ENCODE data around the gene DAG1.

DAG1 gene

DNA sequence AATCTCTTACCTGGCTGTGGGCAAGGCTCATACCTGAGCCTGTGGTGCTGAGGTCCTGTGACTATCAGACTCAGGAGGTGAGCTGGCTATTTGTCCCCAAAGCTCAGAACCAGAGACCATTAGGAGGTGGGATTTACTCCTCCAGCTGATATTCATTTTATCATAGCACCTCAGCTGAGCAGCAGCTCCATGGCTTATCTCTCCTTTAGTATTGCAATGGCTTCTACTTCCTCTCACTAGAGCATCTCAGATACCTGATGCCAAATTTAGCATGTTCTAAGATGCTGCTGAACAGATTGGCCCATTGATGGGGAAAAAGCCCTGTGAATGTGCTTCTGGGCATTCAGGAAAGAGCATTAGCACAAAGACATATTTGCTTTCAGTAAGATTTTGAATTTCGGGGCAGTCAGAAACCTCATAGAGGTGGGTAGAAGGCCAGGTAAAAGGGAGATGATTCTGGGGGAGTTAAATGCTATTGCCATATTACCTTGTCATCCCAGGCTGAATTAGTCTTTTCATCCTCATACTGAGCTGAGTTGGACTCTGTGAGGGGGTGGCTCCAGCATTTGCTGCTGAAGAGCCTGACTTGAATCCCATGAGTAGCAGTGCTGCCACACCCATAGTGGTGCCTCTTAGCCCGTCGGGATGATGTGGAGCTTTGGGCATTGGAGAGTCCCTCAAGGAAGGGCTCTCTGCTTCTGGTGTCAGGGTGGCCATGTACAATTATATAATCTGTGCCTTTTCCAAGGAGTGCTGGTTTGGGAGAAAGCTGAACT is 86.6 kb downstream of the DAG1 start:
- no peak for DNase-seq

DNA sequence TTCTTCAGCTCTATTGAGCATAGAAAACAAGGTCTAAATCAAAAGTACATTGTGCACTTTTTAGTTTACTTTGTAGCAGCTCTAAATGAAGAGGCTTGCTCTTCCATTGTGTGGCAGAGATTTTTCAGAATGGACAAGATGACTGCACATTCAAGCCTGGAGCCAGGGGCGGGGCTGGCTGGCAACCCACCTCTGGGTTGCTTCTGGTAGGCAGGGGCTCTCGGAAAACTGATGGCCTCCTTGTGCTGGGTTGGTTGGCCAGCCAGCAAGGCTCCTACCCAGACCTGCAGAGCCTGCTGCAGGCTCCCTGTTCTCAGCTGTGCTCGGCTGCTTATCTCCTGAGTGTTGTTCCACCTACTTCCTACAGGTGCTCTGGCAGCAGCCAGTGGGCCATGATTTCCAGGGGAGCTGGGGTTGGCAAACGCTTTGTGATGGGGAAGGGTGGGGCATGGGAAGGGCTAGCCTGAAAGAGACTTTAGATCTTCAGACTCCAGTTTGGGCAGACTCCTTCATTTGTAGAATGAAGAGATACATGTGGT is 93.0 kb downstream of the DAG1 start:
- no peak for DNase-seq

DNA sequence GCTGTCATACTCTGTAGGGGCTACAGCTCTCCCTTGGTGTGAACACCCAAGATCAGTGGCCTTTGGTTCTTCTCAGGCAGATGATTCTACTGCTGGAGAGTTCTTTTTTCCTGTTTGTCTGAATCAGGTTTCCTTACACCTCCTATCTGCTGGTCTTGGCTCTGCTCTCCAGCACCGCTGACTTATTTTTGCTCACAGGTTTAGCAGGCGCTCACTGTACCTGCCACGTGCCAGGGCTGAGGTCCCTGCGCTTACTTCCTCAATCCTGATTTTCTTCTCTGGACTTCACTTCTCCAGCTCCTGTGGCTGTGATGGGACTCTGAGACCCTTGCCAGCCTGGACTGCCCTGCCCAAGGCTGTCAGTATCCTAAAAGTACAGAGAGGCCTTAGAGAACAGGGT is 93.7 kb downstream of the DAG1 start:
- no peak for DNase-seq

DNA sequence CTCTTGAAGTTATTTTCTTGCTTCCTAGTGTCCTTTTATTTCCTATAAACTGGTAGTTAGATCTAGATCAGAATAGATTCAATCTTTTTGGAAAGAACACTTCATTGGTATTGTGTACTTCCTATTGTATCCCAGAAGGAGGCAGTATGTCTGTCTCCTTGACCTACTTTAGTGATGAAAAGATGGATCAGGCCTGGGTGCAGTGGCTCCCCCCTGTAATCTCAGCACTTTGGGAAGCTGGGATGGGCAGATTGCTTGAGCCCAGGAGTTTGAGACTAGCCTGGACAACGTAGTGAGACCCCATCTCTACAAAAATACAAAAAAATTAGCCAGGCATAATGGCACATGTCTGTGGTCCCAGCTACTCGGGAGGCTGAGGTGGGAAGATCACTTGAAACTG is 96.2 kb downstream of the DAG1 start:
- DNase-seq, result no peak

DNA sequence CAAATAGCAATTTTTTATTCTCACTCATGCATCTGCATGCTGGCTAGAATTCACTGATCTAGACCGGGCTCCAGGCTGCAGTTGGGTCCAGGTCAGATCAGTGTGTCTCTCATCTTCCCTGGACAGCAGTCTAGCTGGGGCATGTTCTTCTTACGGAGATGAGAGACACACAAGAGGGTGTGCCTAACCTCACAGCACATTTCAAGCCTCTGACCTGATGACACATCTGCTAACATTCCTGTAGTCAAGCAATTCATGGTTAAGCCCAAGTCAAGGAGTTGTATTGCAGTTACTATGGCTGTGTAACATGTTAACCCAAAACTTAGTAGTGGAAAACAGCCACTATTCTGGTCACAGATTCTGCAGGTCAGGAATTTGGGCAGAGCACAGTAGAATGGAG is 97.3 kb downstream of the DAG1 start:
- DNase-seq, result no peak

DNA sequence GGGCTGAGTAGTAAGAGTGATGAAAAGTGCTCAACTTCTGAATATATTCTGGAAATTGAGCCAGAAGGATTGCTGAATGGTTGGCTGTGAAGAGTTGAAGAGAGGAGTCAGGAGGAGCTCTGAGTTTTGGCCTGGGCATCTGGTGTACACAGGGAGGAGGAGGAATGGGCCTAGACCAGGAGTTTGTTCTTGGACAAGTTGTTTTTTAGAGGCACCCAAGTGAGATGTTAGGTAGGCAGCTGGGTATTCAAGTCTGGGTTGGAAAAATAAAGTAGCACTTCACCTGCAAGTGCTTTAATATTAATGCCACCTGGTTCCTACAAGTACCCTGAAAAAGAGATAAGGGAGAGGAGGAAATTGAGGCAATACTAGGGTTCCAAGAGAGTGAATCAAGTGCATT is 98.9 kb downstream of the DAG1 start:
- no peak for DNase-seq

DNA sequence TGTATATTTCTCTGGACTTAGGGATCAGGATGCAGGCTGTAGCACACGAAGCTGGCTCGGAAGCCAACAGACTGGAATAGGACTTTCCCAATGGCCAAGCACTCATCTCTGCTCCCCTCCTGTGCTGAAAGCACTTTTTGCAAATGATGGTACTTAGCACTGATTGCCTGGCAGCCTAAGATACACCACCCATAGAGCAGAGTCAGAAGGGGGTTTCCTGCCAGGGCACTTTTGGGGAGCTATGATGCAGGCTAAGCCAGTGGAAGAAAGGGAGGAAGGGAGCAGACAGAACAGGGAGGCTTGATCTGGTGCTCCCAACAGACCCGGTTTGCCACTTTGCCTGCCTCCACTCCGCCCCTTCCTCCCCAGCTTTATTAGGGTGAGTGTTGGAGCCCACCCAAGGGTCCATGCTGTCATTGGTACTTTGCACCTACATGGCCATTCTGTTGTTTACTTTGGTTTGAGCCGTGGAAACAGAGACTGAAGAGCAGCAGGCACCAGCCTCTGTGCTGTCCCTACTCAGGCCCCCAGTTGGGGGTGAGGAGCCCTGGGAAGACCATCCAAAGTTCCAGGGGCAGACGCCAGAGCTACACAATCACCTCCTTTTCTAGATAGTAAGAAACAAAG is 100.1 kb downstream of the DAG1 start:
- no peak for DNase-seq

DNA sequence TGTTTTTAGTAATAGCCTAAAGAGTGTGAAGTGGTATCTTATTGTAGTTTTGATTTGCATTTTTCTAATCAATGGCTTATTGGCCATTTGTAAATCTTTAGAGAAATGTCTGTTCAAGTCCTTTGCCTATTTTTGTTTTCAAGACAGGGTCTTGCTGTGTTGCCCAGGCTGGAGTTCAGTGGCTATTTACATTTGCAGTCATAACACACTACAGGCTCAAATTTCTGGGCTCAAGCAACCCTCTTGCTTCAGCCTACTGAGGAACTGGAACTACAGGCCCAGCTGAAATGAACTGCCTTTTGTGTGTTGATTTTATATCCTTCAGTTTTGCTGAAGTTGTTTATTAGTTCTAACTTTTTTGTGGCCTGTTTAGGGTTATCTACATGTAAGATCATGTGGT is 112.1 kb downstream of the DAG1 start:
- no peak for DNase-seq
